ENCODE measurements around the gene GPRIN2. TPM values are rescaled to one million over a fixed set of nuclear protein-coding genes. Genes with fewer than 3 reads are reported as not detected.
A peak's percentile ranks its signal among the peaks of the same experiment; 100 is the strongest.
"Not testable (repeated sequence)": the region's sequence is repeated elsewhere in the genome, so short reads cannot be mapped to it uniquely, and the experiment has no call there.

The GPRIN2 gene
- polyA plus RNA-seq (7.1 and 10.5 TPM in 2 replicates), polyA minus RNA-seq (11.0 and 12.4 TPM in 2 replicates)

DNA sequence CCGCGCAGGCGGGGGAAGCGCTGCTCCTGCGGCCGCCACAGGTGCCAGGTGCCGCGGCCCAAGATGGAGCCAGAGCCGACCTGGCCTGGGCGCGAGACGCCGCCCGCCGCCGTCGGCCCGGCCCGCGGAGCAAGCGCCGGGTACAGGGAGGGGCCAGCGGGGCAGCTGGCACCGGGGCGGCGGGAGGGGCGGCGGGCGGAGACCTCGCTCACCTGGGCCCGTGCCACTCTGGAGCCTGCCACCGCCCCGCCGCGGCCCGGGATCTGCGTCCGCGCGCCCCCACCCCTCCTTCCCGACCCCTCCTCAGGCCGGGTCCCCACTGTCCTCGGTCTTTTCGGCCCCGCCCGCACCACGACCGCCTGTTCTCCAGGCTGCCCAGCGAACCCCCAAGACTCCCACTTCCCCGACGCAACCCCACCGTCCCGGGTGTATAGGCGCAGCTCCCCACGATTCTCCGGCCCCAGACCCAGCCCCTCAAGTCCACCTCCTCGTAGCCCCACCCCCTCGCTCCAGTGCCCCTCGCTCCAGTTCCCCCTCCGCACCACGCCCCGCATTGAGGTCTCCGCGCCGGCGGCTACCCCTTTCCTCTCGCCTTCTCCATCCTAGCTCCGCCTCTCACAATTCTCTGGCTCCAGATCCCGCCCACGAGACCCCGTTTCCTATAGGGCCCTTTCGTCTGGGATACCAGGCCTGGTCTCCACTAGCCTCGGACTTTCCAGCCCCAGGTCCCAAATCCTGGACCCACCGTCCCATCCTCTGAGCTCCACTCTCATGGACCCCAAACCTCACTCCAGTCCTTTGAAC lies at the start of gene GPRIN2:
Gene GPRIN2 (minus strand): TSS at position 144 of the 804 bp plus-strand sequence. CDS start 5,922 bp downstream, outside the sequence.
- Histone ChIP-seq H3K9me3 (ENCODE audit: low read length) (no peaks in the 10 kb centered on the region), H3K79me2 (replicated peaks; ENCODE audit: insufficient read depth, low read length) (no peaks in the 10 kb centered on the region), H3K4me2 (ENCODE audit: low read length) (peak within 1 kb of the TSS; percentile 35), H3K9me2 (ENCODE audit: insufficient read depth, low read length) (no peaks in the 10 kb centered on the region), H4K20me1 (ENCODE audit: insufficient read depth) (no peaks in the 10 kb centered on the region), H3K27ac (ENCODE audit: low read length) (no peak within 1 kb of the TSS), H2AFZ (ENCODE audit: low read depth, low read length) (peak within 1 kb of the TSS; percentile 56), H3K4me3 (ENCODE audit: low read length) (peak within 1 kb of the TSS; percentile 64), H3K36me3 (ENCODE audit: insufficient read depth, low read length) (no peaks in the 10 kb centered on the region), H3F3A (ENCODE audit: insufficient read depth, low read length, poor library complexity, severe bottlenecking) (no peaks in the 10 kb centered on the region), H3K9ac (ENCODE audit: low read length) (peak within 1 kb of the TSS; percentile 62), H3K27me3 (ENCODE audit: insufficient read depth, low read depth, low read length) (peaks cover 26% of the 10 kb centered on the region)
- TF ChIP-seq, protein P1, sequence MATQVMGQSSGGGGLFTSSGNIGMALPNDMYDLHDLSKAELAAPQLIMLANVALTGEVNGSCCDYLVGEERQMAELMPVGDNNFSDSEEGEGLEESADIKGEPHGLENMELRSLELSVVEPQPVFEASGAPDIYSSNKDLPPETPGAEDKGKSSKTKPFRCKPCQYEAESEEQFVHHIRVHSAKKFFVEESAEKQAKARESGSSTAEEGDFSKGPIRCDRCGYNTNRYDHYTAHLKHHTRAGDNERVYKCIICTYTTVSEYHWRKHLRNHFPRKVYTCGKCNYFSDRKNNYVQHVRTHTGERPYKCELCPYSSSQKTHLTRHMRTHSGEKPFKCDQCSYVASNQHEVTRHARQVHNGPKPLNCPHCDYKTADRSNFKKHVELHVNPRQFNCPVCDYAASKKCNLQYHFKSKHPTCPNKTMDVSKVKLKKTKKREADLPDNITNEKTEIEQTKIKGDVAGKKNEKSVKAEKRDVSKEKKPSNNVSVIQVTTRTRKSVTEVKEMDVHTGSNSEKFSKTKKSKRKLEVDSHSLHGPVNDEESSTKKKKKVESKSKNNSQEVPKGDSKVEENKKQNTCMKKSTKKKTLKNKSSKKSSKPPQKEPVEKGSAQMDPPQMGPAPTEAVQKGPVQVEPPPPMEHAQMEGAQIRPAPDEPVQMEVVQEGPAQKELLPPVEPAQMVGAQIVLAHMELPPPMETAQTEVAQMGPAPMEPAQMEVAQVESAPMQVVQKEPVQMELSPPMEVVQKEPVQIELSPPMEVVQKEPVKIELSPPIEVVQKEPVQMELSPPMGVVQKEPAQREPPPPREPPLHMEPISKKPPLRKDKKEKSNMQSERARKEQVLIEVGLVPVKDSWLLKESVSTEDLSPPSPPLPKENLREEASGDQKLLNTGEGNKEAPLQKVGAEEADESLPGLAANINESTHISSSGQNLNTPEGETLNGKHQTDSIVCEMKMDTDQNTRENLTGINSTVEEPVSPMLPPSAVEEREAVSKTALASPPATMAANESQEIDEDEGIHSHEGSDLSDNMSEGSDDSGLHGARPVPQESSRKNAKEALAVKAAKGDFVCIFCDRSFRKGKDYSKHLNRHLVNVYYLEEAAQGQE (IDR thresholded peaks at IDR 0.05; ENCODE audit: borderline replicate concordance): no peak
- TF ChIP-seq EP300 (conservative IDR thresholded peaks at IDR 0.05; ENCODE audit: poor library complexity, severe bottlenecking): no peak
- TF ChIP-seq, protein P2, sequence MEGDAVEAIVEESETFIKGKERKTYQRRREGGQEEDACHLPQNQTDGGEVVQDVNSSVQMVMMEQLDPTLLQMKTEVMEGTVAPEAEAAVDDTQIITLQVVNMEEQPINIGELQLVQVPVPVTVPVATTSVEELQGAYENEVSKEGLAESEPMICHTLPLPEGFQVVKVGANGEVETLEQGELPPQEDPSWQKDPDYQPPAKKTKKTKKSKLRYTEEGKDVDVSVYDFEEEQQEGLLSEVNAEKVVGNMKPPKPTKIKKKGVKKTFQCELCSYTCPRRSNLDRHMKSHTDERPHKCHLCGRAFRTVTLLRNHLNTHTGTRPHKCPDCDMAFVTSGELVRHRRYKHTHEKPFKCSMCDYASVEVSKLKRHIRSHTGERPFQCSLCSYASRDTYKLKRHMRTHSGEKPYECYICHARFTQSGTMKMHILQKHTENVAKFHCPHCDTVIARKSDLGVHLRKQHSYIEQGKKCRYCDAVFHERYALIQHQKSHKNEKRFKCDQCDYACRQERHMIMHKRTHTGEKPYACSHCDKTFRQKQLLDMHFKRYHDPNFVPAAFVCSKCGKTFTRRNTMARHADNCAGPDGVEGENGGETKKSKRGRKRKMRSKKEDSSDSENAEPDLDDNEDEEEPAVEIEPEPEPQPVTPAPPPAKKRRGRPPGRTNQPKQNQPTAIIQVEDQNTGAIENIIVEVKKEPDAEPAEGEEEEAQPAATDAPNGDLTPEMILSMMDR (IDR thresholded peaks at IDR 0.05; ENCODE audit: poor library complexity, severe bottlenecking): no peak

DNA sequence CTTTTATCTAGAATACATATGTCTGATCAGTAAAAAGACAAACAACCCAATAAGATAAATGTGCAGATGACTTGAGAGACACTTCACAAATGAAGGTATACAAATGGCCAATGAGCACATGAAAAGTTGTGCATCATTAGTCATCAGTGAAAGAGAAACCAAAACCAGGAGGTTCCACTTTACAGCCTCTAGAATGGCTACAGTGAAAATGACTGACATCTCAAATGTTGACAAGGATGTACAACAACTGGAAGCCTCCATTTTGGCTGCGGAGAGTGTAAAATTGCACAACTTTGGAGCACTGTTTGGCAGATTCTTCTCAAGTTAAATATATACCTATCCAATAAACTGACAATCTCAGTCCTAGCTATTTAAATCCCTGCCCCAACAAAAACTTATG lies 44.1 kb upstream of the GPRIN2 start:
- not testable (repeated sequence) for H3K9me2 ChIP-seq (ENCODE audit: insufficient read depth, low read length); H2AFZ ChIP-seq (ENCODE audit: low read depth, low read length); H3F3A ChIP-seq (ENCODE audit: insufficient read depth, low read length, poor library complexity, severe bottlenecking); H3K27ac ChIP-seq (ENCODE audit: low read length); H3K9me3 ChIP-seq (ENCODE audit: low read length); H3K4me3 ChIP-seq (ENCODE audit: low read length); H3K79me2 ChIP-seq (replicated peaks; ENCODE audit: insufficient read depth, low read length); H3K9ac ChIP-seq (ENCODE audit: low read length); H3K27me3 ChIP-seq (ENCODE audit: insufficient read depth, low read depth, low read length); H3K36me3 ChIP-seq (ENCODE audit: insufficient read depth, low read length); H3K4me2 ChIP-seq (ENCODE audit: low read length); H4K20me1 ChIP-seq (ENCODE audit: insufficient read depth)

DNA sequence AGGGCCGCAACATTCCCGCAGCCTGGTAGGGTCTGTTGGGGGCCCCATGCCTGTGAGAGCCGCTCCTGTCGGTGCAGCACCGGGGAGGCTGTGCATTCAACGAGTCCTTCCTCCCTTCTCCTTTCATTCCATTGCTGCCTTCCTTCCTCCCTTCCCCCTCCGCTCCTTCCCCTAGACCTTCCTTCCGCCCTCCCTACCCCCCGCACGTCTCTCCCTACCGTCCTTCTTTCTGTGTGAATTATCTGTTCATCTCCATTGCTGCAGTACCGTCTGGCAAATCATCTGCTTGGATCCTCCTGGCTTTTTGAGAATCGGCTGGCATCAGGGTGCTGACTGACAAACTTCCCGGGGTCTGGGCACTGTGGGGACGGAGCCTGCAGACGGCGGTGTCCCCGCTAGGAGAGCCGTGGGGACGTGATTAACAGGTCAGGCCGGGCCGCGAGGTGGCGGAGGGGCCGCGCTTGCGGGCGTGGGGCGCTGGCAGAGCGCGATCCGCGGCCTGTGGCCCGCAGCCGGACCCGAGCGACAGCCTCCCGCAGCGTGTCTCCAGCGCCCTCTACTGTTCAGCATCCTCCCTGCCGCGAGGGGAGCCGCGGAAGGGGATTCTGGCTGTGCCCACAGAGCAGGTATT lies 41.3 kb upstream of the GPRIN2 start:
- not testable (repeated sequence) for H3F3A ChIP-seq (ENCODE audit: insufficient read depth, low read length, poor library complexity, severe bottlenecking); H3K79me2 ChIP-seq (replicated peaks; ENCODE audit: insufficient read depth, low read length); H3K9me3 ChIP-seq (ENCODE audit: low read length); H3K27ac ChIP-seq (ENCODE audit: low read length); H3K36me3 ChIP-seq (ENCODE audit: insufficient read depth, low read length); H3K9me2 ChIP-seq (ENCODE audit: insufficient read depth, low read length); H3K27me3 ChIP-seq (ENCODE audit: insufficient read depth, low read depth, low read length); H2AFZ ChIP-seq (ENCODE audit: low read depth, low read length); H3K4me2 ChIP-seq (ENCODE audit: low read length); H4K20me1 ChIP-seq (ENCODE audit: insufficient read depth)
- Histone ChIP-seq H3K4me3 (ENCODE audit: low read length) (peak overlapping the region; percentile 56), H3K9ac (ENCODE audit: low read length) (peak overlapping the region; percentile 41)

DNA sequence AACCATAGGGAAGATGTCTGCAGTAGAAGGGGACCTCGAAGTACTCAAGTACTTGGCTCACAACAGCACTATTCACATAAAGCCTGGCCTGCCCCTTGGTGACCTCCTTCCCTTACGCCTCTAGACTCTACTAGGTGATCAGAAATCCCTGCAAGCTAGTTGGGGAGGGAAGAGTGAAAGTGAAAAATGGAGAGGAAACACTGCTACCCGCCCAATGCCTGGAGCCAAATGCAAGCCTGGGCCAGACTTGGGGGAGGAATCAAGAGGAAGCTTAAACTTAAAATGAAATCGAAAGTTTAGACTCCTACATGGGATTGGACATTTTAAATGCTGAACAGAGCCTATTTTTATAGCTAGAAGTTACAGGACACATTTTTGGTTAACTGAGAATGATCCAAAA lies 40.1 kb upstream of the GPRIN2 start:
- H3K79me2 ChIP-seq (replicated peaks; ENCODE audit: insufficient read depth, low read length); H4K20me1 ChIP-seq (ENCODE audit: insufficient read depth); H3K27me3 ChIP-seq (ENCODE audit: insufficient read depth, low read depth, low read length); H3K9me3 ChIP-seq (ENCODE audit: low read length); H3K27ac ChIP-seq (ENCODE audit: low read length); H3K9ac ChIP-seq (ENCODE audit: low read length); H2AFZ ChIP-seq (ENCODE audit: low read depth, low read length); H3K9me2 ChIP-seq (ENCODE audit: insufficient read depth, low read length); H3K4me3 ChIP-seq (ENCODE audit: low read length); H3K36me3 ChIP-seq (ENCODE audit: insufficient read depth, low read length); H3F3A ChIP-seq (ENCODE audit: insufficient read depth, low read length, poor library complexity, severe bottlenecking); H3K4me2 ChIP-seq (ENCODE audit: low read length): not testable (repeated sequence)

DNA sequence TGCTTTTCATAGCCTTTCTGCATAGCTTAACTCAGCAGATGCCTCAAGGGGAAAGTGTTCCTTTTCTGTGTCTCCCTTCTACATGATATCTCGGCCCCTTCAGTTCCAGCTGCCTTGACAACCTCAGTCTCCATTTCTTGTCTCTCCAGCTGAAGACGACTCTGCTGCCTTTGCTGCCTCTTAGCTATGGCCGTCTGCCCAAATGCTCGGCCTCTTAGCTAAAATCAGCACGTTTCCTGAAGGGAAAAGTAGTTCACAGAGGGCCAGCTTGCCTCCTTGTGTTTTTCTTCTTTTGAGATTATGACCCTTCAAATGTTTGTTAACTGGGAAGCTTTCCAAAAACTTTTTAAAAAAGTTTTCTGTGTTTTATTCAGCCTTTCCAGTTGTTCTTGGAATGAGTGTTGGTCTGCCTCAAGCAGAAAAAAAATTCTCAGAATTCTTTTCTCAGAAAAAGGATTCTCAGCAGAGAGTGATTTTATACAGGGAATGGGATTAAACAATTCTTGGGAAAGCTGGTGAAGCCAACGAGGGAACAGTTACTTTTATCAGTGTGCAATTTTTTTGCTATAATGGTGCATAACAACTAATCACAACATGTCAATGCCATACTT lies 38.1 kb upstream of the GPRIN2 start:
- H3K79me2 ChIP-seq (replicated peaks; ENCODE audit: insufficient read depth, low read length); H3K27me3 ChIP-seq (ENCODE audit: insufficient read depth, low read depth, low read length); H3K9ac ChIP-seq (ENCODE audit: low read length); H4K20me1 ChIP-seq (ENCODE audit: insufficient read depth); H3K27ac ChIP-seq (ENCODE audit: low read length); H3K4me2 ChIP-seq (ENCODE audit: low read length); H2AFZ ChIP-seq (ENCODE audit: low read depth, low read length); H3K36me3 ChIP-seq (ENCODE audit: insufficient read depth, low read length); H3K4me3 ChIP-seq (ENCODE audit: low read length); H3F3A ChIP-seq (ENCODE audit: insufficient read depth, low read length, poor library complexity, severe bottlenecking); H3K9me2 ChIP-seq (ENCODE audit: insufficient read depth, low read length); H3K9me3 ChIP-seq (ENCODE audit: low read length): not testable (repeated sequence)

All from neural cell (in vitro differentiated cells).